ENCODE data around the gene ALK.

ALK gene

GRCh38 chr2:29502460-29502911 is 418.9 kb downstream of the ALK start:
- no peaks in the 10 kb centered on the region for H3K79me2 ChIP-seq (ENCODE audit: low read length)
- peaks cover 31% of the 10 kb centered on the region for H3K27me3 ChIP-seq (ENCODE audit: low read depth, low read length)
- no peak overlapping the region for H3K4me2 ChIP-seq (ENCODE audit: low read length)

DNA sequence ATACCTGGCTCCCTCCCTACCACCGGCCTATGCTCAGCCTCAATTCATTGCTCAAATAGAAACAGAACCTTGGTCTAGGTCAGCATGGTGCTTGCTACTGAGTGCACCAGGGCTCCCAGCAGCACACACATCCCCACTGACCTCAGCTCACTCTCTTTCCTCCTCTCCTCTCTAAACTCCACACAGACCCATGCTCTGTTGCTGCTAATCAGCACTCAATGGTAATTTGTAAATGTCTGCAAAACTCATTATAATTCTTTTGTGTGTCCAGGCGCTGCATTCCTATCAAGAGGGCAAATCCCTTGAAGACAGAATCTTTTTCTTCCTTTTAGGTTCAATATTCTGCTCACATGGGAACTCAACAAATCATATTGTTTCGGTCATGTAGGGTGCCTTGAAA is 424.0 kb downstream of the ALK start:
- H3K4me1 ChIP-seq (ENCODE audit: low read length) = no peaks in the 10 kb centered on the region
- H4K20me1 ChIP-seq (ENCODE audit: insufficient read depth, low read length) = no peaks in the 10 kb centered on the region
- H3K4me3 ChIP-seq (ENCODE audit: low read length) = no peak overlapping the region
- no peak overlapping the region for H3K27ac ChIP-seq (ENCODE audit: low read length)
- H2AFZ ChIP-seq (ENCODE audit: low read depth, low read length) = no peak overlapping the region
- peaks cover 14% of the 10 kb centered on the region for H3K27me3 ChIP-seq (ENCODE audit: low read depth, low read length)
- H3K4me2 ChIP-seq (ENCODE audit: low read length) = no peak overlapping the region
- no peak overlapping the region for H3K9ac ChIP-seq (ENCODE audit: low read length)
- TF ChIP-seq, protein P1, sequence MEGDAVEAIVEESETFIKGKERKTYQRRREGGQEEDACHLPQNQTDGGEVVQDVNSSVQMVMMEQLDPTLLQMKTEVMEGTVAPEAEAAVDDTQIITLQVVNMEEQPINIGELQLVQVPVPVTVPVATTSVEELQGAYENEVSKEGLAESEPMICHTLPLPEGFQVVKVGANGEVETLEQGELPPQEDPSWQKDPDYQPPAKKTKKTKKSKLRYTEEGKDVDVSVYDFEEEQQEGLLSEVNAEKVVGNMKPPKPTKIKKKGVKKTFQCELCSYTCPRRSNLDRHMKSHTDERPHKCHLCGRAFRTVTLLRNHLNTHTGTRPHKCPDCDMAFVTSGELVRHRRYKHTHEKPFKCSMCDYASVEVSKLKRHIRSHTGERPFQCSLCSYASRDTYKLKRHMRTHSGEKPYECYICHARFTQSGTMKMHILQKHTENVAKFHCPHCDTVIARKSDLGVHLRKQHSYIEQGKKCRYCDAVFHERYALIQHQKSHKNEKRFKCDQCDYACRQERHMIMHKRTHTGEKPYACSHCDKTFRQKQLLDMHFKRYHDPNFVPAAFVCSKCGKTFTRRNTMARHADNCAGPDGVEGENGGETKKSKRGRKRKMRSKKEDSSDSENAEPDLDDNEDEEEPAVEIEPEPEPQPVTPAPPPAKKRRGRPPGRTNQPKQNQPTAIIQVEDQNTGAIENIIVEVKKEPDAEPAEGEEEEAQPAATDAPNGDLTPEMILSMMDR (IDR thresholded peaks at IDR 0.05; ENCODE audit: low read depth, low read length) = no peak
- no peak for TF ChIP-seq EZH2phosphoT487 (IDR thresholded peaks at IDR 0.05; ENCODE audit: low read depth)
- H3K36me3 ChIP-seq (replicated peaks; ENCODE audit: low read depth, low read length) = no peaks in the 10 kb centered on the region
- H3K79me2 ChIP-seq (ENCODE audit: low read length) = no peaks in the 10 kb centered on the region
- H3K9me3 ChIP-seq (ENCODE audit: insufficient read depth, low read length) = no peaks in the 10 kb centered on the region

More at GRCh38 chr2:29502460-29502911, 418.9 kb downstream of the ALK start:
- Histone ChIP-seq H3K9ac (ENCODE audit: low read length) (no peak overlapping the region), H3K9me3 (ENCODE audit: insufficient read depth, low read length) (no peaks in the 10 kb centered on the region), H3K36me3 (replicated peaks; ENCODE audit: low read depth, low read length) (no peaks in the 10 kb centered on the region), H3K4me3 (ENCODE audit: low read length) (no peak overlapping the region), H3K27ac (ENCODE audit: low read length) (no peak overlapping the region), H4K20me1 (ENCODE audit: insufficient read depth, low read length) (no peaks in the 10 kb centered on the region), H3K4me1 (ENCODE audit: low read length) (no peaks in the 10 kb centered on the region), H2AFZ (ENCODE audit: low read depth, low read length) (no peak overlapping the region)
- no peak for TF ChIP-seq EZH2phosphoT487 (IDR thresholded peaks at IDR 0.05; ENCODE audit: low read depth)
- TF ChIP-seq, protein P1 (IDR thresholded peaks at IDR 0.05; ENCODE audit: low read depth, low read length) = no peak

GRCh38 chr2:29496198-29496597 is 425.2 kb downstream of the ALK start:
- Histone ChIP-seq H3K27me3 (ENCODE audit: low read depth, low read length) (peaks cover 10% of the 10 kb centered on the region; the same call in 1 of the 2 replicates), H3K4me2 (ENCODE audit: low read length) (no peak overlapping the region), H4K20me1 (ENCODE audit: insufficient read depth, low read length) (no peaks in the 10 kb centered on the region), H3K27ac (ENCODE audit: low read length) (no peak overlapping the region), H3K36me3 (replicated peaks; ENCODE audit: low read depth, low read length) (no peaks in the 10 kb centered on the region), H3K9ac (ENCODE audit: low read length) (no peak overlapping the region), H3K79me2 (ENCODE audit: low read length) (no peaks in the 10 kb centered on the region), H3K4me3 (ENCODE audit: low read length) (no peak overlapping the region), H2AFZ (ENCODE audit: low read depth, low read length) (no peak overlapping the region), H3K4me1 (ENCODE audit: low read length) (no peaks in the 10 kb centered on the region), H3K9me3 (ENCODE audit: insufficient read depth, low read length) (no peaks in the 10 kb centered on the region)
- TF ChIP-seq, protein P1 (IDR thresholded peaks at IDR 0.05; ENCODE audit: low read depth, low read length) = no peak
- no peak for TF ChIP-seq EZH2phosphoT487 (IDR thresholded peaks at IDR 0.05; ENCODE audit: low read depth)

GRCh38 chr2:29495536-29496060 is 425.8 kb downstream of the ALK start:
- no peak overlapping the region for H3K4me3 ChIP-seq (ENCODE audit: low read length)
- H3K27me3 ChIP-seq (ENCODE audit: low read depth, low read length) = peaks cover 6% of the 10 kb centered on the region; the same call in 1 of the 2 replicates
- no peaks in the 10 kb centered on the region for H3K36me3 ChIP-seq (replicated peaks; ENCODE audit: low read depth, low read length)
- H3K9me3 ChIP-seq (ENCODE audit: insufficient read depth, low read length) = no peaks in the 10 kb centered on the region
- TF ChIP-seq, protein P1 (IDR thresholded peaks at IDR 0.05; ENCODE audit: low read depth, low read length) = no peak
- TF ChIP-seq EZH2phosphoT487 (IDR thresholded peaks at IDR 0.05; ENCODE audit: low read depth) = no peak
- H2AFZ ChIP-seq (ENCODE audit: low read depth, low read length) = no peak overlapping the region
- no peak overlapping the region for H3K4me2 ChIP-seq (ENCODE audit: low read length)
- no peak overlapping the region for H3K27ac ChIP-seq (ENCODE audit: low read length)
- no peaks in the 10 kb centered on the region for H3K4me1 ChIP-seq (ENCODE audit: low read length)
- no peaks in the 10 kb centered on the region for H3K79me2 ChIP-seq (ENCODE audit: low read length)
- H4K20me1 ChIP-seq (ENCODE audit: insufficient read depth, low read length) = no peaks in the 10 kb centered on the region
- H3K9ac ChIP-seq (ENCODE audit: low read length) = no peak overlapping the region
